GM19463 (cell line): ENCODE measurements around the gene NXF1.
A peak's percentile ranks its signal among the peaks of the same experiment; 100 is the strongest.
"Not testable (repeated sequence)": the region's sequence is repeated elsewhere in the genome, so short reads cannot be mapped to it uniquely, and the experiment has no call there.

Source experiments
- ATAC-seq: cut with Tn5 transposase; IDR thresholded peaks from one replicate; pipeline ENCODE4 v1.9.1; 2021; ENCODE audit warnings: mild to moderate bottlenecking, moderate library complexity; ENCODE audit not compliant: unreplicated experiment

The NXF1 gene

GRCh38 chr11:62832336-62833234 lies 27.3 kb upstream of the NXF1 start, which contains the start of gene TEX54:
TSS of gene TEX54 (minus strand) at chr11:62832841.
- ATAC-seq, result no peak

DNA sequence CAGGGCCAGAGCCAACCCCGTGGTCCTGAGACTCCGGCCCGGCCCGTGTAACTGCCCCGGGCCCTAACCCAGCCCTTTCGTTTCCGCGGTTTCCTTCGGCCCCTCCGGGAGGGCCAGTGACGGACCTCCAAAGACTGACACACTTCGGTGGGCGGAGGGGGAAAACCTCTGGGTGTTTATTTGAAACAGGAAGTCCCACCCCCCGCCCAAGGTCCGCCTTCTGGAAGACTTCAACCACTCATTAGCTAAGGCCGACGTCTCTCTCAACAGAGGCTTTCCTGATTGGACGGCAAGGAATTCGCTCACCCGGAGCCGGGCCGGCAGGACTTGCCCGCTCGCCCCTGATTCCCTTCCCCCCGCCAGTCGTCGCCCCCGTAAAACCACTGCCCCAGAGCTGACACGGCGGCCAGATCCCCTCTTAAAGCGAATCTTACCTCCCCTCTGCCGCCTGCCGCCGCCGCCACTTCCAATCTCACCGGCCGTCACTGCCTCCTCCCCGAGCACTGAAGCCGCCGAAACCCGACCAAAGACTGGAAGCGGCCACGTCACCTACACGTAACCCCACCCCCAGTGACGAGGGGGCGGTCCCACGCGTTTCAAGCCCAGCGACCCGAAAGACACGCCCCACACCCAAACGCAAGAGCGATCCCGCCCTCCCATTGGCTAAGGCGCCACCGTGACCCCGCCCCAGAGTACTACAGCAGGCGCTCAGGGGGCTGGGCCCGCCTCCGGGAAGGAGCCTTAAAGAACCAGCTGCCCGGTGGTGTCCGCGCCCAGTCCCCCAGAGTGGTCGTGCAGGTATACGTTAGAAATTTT lies 26.5 kb upstream of the NXF1 start, which contains the start of gene STX5:
STX5 (minus strand) TSS at position 532 of the 816 bp plus-strand sequence. CDS start 808 bp downstream, outside the sequence.
- peak; percentile 83 for ATAC-seq

GRCh38 chr11:62830904-62831519 lies 25.8 kb upstream of the NXF1 start:
- ATAC-seq, result no peak

DNA sequence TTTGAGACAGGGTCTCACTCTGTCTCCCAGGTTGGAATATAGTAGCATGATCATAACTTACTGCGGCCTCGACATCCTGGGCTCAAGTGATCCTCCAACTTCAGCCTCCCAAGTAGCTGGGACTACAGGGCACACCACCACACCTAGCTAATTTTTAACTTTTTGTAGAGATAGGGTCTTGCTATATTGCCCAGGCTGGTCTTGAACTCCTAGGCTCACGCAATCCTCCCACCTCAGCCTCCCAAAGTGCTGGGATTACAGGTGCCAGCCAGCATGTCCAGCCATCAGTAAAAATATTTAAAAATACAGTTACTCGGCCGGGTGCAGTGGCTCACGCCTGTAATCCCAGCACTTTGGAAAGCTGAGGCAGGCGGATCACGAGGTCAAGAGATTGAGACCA lies 22.9 kb upstream of the NXF1 start:
- ATAC-seq, result not testable (repeated sequence)

GRCh38 chr11:62823677-62824076 lies 18.4 kb upstream of the NXF1 start:
- ATAC-seq, result no peak

GRCh38 chr11:62817129-62817528 lies 11.9 kb upstream of the NXF1 start:
- ATAC-seq, result no peak

GRCh38 chr11:62816557-62816956 lies 11.3 kb upstream of the NXF1 start:
- no peak for ATAC-seq

DNA sequence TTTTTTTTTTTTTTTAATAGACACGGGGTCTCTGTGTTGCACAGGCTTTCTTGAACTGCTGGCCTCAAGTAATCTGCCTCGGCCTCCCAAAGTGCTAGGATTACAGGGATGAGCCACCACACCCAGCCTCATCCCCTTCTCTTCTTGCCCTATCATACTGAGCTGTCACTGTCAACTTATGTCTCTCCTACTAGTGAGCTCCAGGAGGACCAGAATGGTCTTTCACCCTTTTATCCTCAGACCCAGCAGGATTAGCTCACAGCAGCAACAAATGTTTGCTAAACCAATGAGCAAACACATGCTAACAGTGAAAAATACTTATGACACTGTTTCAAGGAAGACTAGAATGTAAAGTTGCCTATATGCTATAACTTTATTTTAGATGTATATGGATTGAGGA lies 6.4 kb upstream of the NXF1 start:
- no peak for ATAC-seq

GRCh38 chr11:62810748-62811147 lies 5.5 kb upstream of the NXF1 start:
- no peak for ATAC-seq

- no peak for ATAC-seq
Measured at GRCh38 chr11:62806611-62807121, 1.4 kb upstream of the NXF1 start.

GRCh38 chr11:62805961-62806441 lies 761 bp upstream of the NXF1 start:
- ATAC-seq, result no peak

GRCh38 chr11:62804310-62805075 lies 747 bp downstream of the NXF1 start:
- peak; percentile 2 for ATAC-seq

DNA sequence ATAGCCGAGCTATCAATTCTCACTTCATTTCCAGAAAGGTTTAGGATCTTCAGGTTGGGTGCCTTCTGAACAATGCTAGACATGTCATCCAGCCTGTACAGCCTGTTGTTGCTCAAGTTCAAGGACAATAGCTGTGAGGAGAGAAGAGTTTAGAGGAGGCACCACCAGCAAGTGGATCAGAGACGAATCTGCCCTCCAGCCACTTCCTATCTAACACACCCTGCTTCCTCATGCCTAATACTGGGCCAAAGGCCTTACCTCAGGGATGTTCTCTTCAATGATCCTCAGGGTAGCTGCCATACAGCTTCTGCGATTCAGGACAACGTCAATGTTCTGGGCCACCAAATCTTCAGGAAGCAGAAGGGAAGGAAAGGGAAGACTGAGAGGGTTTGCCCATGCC lies 4.2 kb downstream of the NXF1 start:
- ATAC-seq, result no peak

DNA sequence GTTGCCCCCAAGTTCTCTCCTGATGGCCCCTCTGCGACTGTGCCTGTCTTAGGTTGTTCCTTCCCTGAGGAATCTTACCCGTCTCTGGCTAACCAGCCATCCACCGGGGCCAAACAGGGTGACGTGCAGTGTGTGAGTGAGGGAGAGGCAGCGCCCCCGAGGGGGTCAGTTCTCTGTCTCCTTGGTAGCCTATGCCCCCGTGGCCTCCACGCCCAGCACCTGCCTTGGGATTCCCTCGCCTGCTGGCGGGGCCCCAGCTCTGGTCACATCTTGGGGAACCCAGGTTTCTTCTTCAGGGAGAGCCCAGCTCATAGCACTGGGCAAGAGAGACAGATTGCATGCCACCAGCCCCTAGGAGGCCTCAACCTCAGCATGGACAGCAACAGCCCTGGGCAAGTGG lies 5.8 kb downstream of the NXF1 start:
- no peak for ATAC-seq

- no peak for ATAC-seq
Measured at GRCh38 chr11:62796281-62796680, 9.0 kb downstream of the NXF1 start.

- ATAC-seq, result no peak
Measured at GRCh38 chr11:62794201-62794775, 11.0 kb downstream of the NXF1 start.

DNA sequence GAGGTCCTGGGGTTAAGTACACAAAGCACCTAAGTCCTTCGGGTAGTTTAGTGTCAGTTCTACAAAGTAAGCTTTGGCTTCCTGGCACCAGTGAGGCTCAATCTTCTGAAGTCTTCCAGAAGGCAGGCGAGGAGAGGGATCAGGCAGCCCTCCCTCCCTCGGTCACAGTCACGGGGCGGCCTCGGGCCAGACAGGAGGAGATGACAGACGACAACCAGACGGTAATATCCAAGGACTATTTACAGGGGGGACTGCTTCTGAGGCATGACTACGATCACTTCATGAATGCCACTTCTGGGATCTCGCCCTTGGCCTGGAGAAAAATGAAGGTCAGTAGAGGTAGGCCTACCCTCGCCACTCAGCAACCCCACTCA lies 13.1 kb downstream of the NXF1 start:
- no peak for ATAC-seq

DNA sequence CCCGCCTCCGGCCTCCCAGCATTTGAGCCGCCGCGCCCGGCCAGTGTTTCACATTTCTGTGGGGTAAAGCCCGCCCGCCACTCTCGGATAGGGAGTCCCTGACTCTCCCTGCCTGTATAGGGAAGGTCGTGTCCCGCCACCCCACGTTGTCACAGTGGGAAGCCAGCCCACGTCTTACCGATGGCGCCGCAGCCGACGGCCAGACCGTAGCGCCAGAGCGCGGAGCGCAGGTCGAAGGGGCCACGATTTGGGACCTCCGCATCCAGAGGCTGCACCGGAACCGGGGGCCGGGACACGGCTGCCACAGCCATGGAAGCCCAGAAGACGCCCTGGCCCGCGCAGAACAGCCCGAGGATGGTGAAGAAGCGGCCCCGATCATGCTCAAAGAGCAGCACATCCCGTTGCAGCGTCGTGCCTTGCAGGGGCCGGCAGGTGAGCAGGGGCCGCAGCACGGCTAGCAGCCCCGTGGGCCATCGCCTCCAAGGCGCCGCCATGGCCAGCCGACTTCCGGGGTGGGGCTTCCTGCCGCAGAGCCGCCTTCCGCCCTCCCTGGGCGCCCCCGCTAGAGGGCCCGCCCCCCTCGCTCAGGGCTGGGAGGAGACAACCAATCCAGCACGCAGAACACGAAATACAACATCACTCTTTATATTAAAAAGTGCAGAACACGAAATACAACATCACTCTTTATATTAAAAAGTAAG lies 13.6 kb downstream of the NXF1 start, which contains the start of gene TMEM223:
TMEM223 (minus strand) TSS at position 506 of the 701 bp plus-strand sequence; CDS start at position 494, 12 bp downstream.
- peak; percentile 72 for ATAC-seq

- no peak for ATAC-seq
Measured at GRCh38 chr11:62789576-62789975, 15.7 kb downstream of the NXF1 start.
